GM12874 (cell line): Measurements from ENCODE around the gene SEPSECS.

Experiments
- TF ChIP-seq, protein P1 (sequence below): IDR thresholded peaks from 2 replicates; pipeline ENCODE4 v1.5.1; 2011; ENCODE audit warnings: low read depth, mild to moderate bottlenecking, control low read depth, low read length, moderate library complexity; ENCODE audit not compliant: insufficient read depth

The SEPSECS gene

DNA sequence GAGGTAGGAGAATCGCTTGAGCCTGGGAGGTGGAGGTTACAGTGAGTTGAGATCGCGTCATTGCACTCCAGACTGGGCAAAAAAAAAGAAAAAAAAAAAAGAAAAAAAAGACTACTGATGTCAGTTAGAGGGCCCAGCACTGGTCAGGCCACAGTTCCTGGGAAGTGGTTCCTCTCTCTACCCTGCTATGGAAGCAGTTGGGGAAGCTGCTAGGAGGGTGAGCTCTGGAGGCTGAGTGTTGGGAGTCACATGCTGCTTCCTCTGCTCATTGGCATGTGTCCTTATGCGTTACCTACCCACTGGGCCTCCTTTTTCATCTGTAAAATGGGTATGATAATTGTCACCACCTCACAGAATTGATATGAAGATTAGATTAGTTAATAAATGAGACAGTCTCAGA lies 50.7 kb downstream of the SEPSECS start:
- TF ChIP-seq, protein P1, sequence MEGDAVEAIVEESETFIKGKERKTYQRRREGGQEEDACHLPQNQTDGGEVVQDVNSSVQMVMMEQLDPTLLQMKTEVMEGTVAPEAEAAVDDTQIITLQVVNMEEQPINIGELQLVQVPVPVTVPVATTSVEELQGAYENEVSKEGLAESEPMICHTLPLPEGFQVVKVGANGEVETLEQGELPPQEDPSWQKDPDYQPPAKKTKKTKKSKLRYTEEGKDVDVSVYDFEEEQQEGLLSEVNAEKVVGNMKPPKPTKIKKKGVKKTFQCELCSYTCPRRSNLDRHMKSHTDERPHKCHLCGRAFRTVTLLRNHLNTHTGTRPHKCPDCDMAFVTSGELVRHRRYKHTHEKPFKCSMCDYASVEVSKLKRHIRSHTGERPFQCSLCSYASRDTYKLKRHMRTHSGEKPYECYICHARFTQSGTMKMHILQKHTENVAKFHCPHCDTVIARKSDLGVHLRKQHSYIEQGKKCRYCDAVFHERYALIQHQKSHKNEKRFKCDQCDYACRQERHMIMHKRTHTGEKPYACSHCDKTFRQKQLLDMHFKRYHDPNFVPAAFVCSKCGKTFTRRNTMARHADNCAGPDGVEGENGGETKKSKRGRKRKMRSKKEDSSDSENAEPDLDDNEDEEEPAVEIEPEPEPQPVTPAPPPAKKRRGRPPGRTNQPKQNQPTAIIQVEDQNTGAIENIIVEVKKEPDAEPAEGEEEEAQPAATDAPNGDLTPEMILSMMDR: no peak

DNA sequence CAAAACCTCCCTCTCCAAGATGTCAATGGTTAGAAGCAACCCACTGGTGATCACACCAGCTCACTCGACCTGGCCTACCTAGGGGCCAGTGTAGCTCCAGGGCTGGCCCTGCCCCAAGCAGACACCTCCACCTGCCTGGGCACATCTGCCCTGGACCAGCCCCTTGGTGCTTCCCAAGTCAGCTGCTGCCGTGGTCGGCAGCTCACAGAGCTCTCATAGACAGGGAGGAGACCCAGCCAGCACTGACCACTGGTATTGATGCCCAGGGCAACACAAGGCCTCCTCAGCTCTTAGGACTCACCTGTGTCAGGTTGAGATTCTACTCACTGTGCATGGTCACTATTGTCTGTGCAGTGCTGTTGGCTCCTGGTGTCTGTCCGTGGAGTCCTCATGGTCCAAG lies 51.7 kb downstream of the SEPSECS start:
- TF ChIP-seq, protein P1: no peak

DNA sequence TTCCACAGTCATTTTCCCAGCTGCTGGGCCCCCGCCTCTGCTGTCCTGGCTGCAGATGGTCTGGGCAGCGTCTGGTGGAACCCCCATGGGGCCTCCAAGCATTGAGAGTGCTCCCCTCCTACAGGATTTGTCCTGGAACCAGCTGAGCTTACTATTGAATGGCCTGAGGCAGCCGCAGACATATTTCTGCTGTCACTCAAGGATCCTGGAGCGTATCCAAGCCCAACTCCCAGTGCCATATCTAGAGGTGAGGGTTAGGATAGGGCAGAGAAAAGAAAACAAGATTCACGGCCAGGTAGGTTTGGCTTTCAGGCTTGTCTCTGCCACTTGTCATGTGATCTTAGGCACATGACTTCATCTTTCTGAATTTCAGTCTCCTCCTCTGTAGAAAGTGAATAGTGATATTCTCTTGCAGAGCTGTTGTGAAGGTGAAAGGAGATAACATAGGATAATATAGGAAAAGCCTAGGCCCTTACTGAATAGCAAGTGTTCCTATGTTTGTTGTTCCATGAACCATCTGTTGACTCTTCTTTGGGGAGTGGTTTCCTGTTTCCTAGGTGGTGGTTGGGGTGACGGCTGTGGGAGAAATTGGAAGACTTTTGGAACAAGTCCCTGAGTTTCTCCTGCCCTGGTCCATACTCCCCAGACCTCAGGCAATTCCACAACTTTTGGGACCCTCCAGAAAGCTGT lies 52.3 kb downstream of the SEPSECS start:
- TF ChIP-seq, protein P1: no peak

DNA sequence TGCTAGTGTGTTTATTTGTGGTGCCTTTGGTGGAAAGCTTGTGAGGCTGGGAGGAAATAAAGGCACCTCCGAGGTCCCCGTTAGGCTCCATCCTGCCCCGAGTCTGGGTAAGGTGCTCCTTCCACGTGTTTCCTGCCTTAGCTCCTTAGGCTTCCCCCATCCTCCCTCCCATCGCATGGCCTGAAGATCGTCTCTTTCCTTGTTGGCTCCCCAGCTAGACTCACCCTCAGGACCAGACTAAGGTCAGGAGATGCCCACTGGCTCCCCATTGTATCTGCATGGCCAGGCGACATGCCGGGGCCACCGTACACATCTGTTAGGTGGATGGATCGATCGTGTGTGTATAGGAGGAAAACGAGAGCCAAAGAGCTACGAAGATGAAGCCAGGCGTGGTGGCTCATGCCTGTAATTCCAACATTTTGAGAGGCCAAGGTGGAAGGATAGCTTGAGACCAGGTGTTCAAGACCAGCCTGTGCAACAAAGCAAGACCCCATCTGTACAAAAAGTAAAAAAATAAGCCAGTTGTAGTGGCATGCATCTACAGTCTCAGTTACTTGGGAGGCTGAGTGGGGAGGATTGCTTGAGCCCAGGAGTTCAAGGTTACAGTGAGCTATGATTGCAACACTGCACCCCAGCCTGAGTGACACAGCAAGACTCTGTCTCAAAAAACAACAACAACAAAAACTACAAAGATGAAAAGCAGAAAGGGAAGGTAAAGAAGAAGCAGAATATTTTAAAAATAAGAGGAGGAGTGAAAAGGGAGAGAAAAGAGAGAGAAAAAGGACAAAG lies 53.7 kb downstream of the SEPSECS start:
- TF ChIP-seq, protein P1: no peak

DNA sequence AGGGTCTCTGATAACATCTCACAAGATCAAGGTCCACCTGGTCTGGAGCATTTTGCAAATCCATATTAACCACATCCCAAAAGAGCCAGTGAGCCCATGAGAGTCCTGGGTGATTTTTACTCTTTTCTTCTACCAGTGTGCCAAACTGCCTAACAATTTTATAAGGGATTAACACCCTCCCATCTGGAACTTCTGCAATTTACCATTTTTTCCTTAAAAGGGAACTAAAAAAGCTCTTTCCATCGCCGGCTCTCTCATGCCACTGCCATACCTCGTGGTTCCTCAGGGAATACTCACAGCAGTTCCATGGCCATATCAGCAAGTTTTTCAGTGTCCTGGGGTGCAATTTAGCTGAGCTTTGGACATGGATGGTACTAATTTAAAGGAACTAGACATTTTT lies 55.7 kb downstream of the SEPSECS start:
- TF ChIP-seq, protein P1: no peak

DNA sequence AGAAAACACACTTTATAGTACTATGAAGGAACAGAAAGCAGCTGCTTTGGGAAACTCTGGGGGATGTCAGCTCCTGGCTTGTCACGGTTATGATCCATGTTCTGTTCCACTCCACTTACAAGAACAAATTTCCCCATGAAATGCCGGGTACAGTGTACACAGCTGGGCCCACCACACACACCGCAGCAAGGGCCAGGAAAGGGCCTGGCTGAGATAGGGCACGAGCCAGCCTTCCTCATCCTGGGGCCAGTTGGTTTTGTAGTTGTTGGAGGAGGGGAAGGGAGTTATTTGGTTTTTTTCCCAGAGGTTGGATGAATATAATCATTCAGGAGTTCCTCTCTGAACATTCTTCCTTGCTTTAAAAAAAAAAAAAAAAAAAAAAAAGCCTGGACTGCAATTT lies 56.8 kb downstream of the SEPSECS start:
- TF ChIP-seq, protein P1: no peak

DNA sequence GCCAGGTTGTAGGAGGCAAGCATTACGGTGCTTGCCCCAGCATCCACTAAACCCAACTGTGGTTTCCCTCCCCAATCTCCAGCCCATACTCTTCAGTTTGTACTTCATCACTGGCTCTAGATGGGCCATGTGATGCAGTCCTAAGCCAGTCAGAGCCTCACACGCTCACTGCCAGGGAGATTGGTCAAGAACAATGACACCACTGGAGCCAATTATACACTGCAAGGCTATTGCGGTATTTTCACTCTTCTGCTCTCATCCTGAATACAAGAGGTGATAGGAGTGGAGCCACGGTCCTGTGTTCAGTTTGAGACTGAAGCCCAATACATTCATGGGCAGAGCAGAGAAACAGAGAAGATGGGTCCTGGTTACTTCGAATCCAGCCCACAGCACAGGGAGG lies 58.4 kb downstream of the SEPSECS start:
- TF ChIP-seq, protein P1: no peak
